ENCODE results near the gene DPYSL4.
A peak's percentile ranks its signal among the peaks of the same experiment; 100 is the strongest.

DPYSL4 gene

DNA sequence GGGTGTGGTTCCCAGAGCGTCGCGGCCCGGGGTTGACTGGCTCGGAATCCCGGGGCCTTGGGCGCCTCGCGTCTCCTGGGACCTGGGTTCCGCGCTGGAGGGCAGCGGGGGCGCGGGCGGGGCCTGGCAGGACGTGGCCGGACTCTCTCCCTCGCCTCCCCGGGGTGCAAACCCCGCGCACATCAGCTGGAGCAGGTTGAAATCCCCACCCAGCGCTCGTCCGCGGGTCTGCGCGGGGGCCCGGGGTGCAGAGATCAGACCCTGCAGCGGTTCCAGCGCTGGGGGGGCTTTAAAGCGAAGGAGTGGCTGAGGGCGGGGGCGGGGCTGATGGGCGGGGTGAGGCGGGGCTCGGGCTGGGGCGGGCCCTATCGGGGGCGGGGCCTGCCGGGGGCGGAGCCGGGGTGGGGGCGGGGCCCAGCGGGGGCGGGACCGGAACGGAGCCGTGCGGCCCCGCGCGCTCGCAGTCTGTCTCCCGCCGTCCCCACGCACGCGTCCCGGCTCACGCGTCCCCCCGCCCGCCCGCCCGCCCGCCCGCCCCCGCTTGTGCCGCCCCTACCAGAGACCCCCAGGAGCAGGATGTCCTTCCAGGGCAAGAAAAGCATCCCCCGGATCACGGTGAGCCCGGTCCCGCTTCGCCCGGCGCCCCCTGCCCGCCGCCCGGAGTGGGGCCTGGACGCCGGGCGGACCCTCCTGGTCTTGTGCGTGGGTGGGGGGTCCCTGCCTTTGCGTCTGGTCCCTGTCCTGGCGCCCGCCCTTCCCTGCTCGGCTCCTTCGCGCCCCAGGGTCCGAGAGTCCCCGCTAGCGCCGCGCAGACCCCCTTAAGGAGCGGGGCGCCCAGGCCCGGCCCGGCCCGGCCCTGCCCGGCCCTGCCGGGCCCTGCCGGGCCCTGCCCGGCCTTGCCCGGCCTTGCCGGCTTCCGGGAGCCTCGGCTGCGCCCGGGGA lies at the start of gene DPYSL4:
Gene DPYSL4, plus strand, starts transcription at position 461 of the 942 bp plus-strand sequence. Its CDS starts 116 bp downstream, at position 577.
- Histone ChIP-seq H3K4me1 (ENCODE audit: control insufficient read depth, insufficient read depth, low read length) (no peaks in the 10 kb centered on the region; the same call in 1 of the 2 replicates), H3K9me3 (ENCODE audit: control insufficient read depth, insufficient read depth, low read length) (no peaks in the 10 kb centered on the region), H3K4me3 (ENCODE audit: low read length) (peak within 1 kb of the TSS; percentile 72; the same call in 1 of the 2 replicates), H3K27me3 (ENCODE audit: control insufficient read depth, insufficient read depth, low read length) (peaks cover 23% of the 10 kb centered on the region; the same call in 1 of the 2 replicates), H3K27ac (ENCODE audit: low read length) (no peak within 1 kb of the TSS), H3K36me3 (ENCODE audit: control insufficient read depth, insufficient read depth, low read length) (no peaks in the 10 kb centered on the region; the same call in 1 of the 2 replicates)
- DNase-seq (ENCODE audit: low read depth, low spot score), result no peak
- no CpG with 5 or more reads among the region's 109 CpGs for WGBS (ENCODE audit: insufficient coverage, insufficient read length)

DNA sequence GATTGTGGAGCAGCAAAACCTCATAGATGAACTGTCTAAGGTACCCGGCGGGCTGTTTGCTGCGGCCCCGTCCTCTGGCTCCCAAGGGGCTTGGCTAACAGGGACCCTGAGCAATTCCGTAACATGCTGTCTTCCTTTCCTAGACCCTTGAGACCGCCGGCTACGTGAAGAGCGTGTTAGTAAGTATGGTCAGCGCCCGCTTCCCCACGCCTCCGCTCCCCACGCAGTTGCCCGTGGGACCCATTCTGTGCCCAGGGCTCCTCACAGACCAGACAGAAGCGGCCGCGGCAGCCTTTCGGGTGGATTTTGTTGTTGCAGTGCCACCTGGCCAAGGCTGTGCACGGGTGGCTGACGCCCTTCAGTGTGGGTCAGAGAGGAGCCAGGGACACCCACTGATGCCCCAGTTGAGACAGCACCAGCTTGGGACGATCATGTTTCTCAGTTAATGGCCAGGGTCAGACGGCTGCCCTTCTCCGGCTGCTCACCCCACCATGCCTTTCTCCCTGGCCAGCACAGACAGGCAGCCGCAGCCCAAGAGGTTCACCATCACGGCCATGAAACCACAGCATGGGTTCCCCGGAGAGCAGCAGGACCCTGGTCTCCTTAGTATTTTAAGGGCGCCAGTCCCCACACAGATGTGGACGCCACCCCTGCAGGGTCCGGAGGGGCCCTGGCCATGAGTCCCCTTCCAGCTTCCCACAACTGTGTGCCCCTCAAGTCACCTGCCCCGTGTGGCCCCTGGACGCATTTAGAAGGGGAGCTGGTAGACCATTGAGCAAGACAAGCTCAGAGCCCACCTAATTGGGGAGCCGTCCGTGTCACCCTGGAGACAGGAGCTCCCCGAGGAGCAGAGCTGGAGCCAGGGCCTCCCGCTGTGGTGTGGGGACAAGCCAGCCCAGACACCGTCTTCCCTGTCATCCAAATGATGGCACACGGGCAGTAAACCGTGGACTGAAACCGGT lies 49.4 kb upstream of the DPYSL4 start:
- H3K9me3 ChIP-seq (ENCODE audit: control insufficient read depth, insufficient read depth, low read length), result no peaks in the 10 kb centered on the region
- no peak overlapping the region for H3K4me3 ChIP-seq (ENCODE audit: low read length)
- no peaks in the 10 kb centered on the region for H3K4me1 ChIP-seq (ENCODE audit: control insufficient read depth, insufficient read depth, low read length)
- no peak overlapping the region for H3K27ac ChIP-seq (ENCODE audit: low read length)
- H3K36me3 ChIP-seq (ENCODE audit: control insufficient read depth, insufficient read depth, low read length), result no peaks in the 10 kb centered on the region; the same call in 1 of the 2 replicates
- DNase-seq (ENCODE audit: low read depth, low spot score), result no peak
- H3K27me3 ChIP-seq (ENCODE audit: control insufficient read depth, insufficient read depth, low read length), result no peaks in the 10 kb centered on the region
- no CpG with 5 or more reads among the region's 40 CpGs for WGBS (ENCODE audit: insufficient coverage, insufficient read length)

DNA sequence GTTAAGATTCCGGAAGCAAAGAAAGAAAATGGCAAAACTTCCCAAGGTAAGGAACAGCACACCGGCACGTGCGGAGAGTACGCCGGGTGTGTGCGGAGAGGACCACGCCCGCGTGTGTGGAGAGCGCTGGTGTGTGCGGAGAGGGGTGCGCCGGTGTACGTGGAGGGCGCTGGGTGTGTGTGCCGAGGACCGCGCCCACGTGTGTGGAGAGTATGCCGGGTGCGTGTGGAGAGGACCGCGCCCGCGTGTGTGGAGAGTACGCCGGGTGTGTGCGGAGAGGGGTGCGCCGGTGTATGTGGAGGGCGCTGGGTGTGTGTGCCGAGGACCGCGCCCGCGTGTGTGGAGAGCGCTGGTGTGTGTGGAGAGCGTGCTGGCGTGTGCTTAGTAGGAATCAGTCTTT lies 48.6 kb upstream of the DPYSL4 start:
- Histone ChIP-seq H3K9me3 (ENCODE audit: control insufficient read depth, insufficient read depth, low read length) (no peaks in the 10 kb centered on the region), H3K4me1 (ENCODE audit: control insufficient read depth, insufficient read depth, low read length) (0 out of 2 replicates have a peak, but pooled peaks cover 4% of the 10 kb centered on the region), H3K27me3 (ENCODE audit: control insufficient read depth, insufficient read depth, low read length) (no peaks in the 10 kb centered on the region), H3K36me3 (ENCODE audit: control insufficient read depth, insufficient read depth, low read length) (no peaks in the 10 kb centered on the region; the same call in 1 of the 2 replicates), H3K4me3 (ENCODE audit: low read length) (no peak overlapping the region), H3K27ac (ENCODE audit: low read length) (no peak overlapping the region)
- no CpG with 5 or more reads among the region's 40 CpGs for WGBS (ENCODE audit: insufficient coverage, insufficient read length)
- DNase-seq (ENCODE audit: low read depth, low spot score), result no peak

DNA sequence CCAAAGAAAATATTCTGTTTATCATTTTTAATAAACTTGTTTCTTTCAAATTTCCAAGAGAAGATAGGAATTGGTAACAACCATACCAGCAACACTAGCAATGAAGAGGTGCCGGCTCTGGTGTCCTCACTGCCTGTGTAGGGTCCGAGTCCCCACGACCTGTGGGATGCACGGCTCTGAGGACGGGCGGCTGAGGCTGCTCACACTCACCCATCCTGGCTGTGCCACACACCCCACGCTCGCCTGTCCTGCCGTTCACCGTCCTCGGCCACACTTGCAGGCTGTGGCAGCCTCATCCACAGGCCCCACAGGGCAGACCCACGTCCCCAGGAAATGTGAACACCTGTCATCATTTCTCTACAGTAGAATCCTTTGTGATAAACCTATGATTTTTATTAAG lies 48.2 kb upstream of the DPYSL4 start:
- H3K4me1 ChIP-seq (ENCODE audit: control insufficient read depth, insufficient read depth, low read length), result 0 out of 2 replicates have a peak, but pooled peaks cover 4% of the 10 kb centered on the region
- no peaks in the 10 kb centered on the region for H3K9me3 ChIP-seq (ENCODE audit: control insufficient read depth, insufficient read depth, low read length)
- no peaks in the 10 kb centered on the region for H3K27me3 ChIP-seq (ENCODE audit: control insufficient read depth, insufficient read depth, low read length)
- H3K27ac ChIP-seq (ENCODE audit: low read length), result no peak overlapping the region
- H3K4me3 ChIP-seq (ENCODE audit: low read length), result no peak overlapping the region
- H3K36me3 ChIP-seq (ENCODE audit: control insufficient read depth, insufficient read depth, low read length), result no peaks in the 10 kb centered on the region; the same call in 1 of the 2 replicates
- DNase-seq (ENCODE audit: low read depth, low spot score), result no peak
- no CpG with 5 or more reads among the region's 12 CpGs for WGBS (ENCODE audit: insufficient coverage, insufficient read length)

DNA sequence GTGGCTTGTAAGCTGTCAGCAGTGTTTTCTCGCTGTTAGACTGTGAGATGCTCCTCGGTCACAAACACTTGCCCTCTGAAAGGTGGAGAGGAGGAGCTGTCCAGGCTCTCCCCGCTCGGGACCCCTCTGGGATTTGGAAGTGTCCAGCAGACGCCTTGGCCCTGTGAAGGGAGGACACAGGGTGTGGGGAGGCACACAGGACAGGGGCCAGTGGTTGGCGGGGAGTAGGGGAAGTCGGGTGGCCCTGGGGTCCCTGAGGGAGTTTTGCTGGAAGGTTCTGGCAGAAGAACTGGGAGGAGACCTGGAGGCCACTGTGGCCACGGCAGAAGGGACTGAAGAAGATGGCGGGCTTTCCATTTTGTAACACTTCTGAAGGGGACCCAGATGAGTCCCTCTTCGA lies 47.2 kb upstream of the DPYSL4 start:
- Histone ChIP-seq H3K36me3 (ENCODE audit: control insufficient read depth, insufficient read depth, low read length) (no peaks in the 10 kb centered on the region), H3K4me1 (ENCODE audit: control insufficient read depth, insufficient read depth, low read length) (peaks cover 4% of the 10 kb centered on the region; the same call in 1 of the 2 replicates), H3K9me3 (ENCODE audit: control insufficient read depth, insufficient read depth, low read length) (no peaks in the 10 kb centered on the region), H3K27me3 (ENCODE audit: control insufficient read depth, insufficient read depth, low read length) (no peaks in the 10 kb centered on the region), H3K4me3 (ENCODE audit: low read length) (no peak overlapping the region), H3K27ac (ENCODE audit: low read length) (no peak overlapping the region)
- no peak for DNase-seq (ENCODE audit: low read depth, low spot score)
- WGBS (ENCODE audit: insufficient coverage, insufficient read length), result no CpG with 5 or more reads among the region's 10 CpGs

DNA sequence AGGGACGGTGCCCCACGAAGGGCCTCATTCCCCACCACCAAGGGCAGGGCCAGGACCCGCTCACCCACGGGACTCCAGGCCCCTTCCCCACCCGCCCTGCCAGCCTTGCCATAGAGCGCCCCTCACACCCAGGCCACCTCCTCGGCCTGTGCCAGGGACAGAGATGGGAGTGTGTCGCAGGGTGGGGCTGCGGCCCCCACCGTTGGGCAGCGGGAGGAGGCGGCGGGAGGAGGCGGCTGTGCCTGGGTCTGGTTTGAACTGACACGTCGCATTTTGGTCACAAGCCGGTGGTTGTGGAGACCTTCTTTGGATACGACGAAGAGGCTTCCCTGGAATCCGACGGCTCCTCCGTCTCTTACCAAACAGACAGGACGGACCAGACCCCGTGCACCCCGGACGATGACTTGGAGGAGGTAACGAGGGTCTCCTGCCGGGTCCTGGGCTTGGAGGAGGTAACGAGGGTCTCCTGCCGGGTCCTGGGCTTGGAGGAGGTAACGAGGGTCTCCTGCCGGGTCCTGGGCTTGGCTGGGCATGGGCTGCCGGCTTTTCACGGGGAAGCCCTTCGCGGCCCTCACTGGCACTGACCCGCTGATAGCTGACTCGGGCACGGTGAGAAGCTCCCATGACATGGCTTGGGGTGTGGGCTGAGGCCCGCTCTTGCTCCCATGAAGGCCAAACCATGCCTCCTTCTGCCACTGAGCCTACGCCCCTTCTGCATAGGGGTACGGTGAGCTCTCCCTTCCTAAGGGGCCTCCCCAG lies 46.4 kb upstream of the DPYSL4 start:
- no peak overlapping the region for H3K4me3 ChIP-seq (ENCODE audit: low read length)
- no CpG with 5 or more reads among the region's 42 CpGs for WGBS (ENCODE audit: insufficient coverage, insufficient read length)
- peaks cover 4% of the 10 kb centered on the region; the same call in 1 of the 2 replicates for H3K4me1 ChIP-seq (ENCODE audit: control insufficient read depth, insufficient read depth, low read length)
- DNase-seq (ENCODE audit: low read depth, low spot score), result no peak
- H3K27me3 ChIP-seq (ENCODE audit: control insufficient read depth, insufficient read depth, low read length), result no peaks in the 10 kb centered on the region
- no peaks in the 10 kb centered on the region for H3K9me3 ChIP-seq (ENCODE audit: control insufficient read depth, insufficient read depth, low read length)
- no peak overlapping the region for H3K27ac ChIP-seq (ENCODE audit: low read length)
- no peaks in the 10 kb centered on the region for H3K36me3 ChIP-seq (ENCODE audit: control insufficient read depth, insufficient read depth, low read length)

DNA sequence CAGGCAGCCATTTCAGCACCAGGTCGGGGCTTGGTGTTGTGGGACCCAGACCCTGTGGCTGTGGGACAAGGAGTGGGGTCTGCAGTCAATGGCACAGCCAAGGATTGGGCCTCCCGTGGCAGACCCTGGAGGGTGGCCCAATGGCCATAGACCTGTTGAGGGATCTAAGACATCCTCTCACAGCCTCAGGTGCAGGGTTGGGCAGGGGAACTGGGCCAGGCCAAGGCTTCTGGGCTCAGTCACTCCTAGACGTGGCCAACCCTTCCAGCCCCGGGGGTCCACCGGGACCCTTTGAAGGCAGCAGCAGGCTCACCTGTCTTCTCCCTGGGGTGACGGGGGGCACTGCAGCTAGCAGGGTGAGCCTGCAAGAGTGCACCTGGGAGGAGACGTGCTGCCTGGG lies 45.7 kb upstream of the DPYSL4 start:
- Histone ChIP-seq H3K9me3 (ENCODE audit: control insufficient read depth, insufficient read depth, low read length) (no peaks in the 10 kb centered on the region), H3K4me3 (ENCODE audit: low read length) (no peak overlapping the region), H3K27ac (ENCODE audit: low read length) (no peak overlapping the region), H3K4me1 (ENCODE audit: control insufficient read depth, insufficient read depth, low read length) (peaks cover 4% of the 10 kb centered on the region; the same call in 1 of the 2 replicates), H3K27me3 (ENCODE audit: control insufficient read depth, insufficient read depth, low read length) (no peaks in the 10 kb centered on the region), H3K36me3 (ENCODE audit: control insufficient read depth, insufficient read depth, low read length) (no peaks in the 10 kb centered on the region)
- DNase-seq (ENCODE audit: low read depth, low spot score), result no peak
- no CpG with 5 or more reads among the region's 7 CpGs for WGBS (ENCODE audit: insufficient coverage, insufficient read length)

DNA sequence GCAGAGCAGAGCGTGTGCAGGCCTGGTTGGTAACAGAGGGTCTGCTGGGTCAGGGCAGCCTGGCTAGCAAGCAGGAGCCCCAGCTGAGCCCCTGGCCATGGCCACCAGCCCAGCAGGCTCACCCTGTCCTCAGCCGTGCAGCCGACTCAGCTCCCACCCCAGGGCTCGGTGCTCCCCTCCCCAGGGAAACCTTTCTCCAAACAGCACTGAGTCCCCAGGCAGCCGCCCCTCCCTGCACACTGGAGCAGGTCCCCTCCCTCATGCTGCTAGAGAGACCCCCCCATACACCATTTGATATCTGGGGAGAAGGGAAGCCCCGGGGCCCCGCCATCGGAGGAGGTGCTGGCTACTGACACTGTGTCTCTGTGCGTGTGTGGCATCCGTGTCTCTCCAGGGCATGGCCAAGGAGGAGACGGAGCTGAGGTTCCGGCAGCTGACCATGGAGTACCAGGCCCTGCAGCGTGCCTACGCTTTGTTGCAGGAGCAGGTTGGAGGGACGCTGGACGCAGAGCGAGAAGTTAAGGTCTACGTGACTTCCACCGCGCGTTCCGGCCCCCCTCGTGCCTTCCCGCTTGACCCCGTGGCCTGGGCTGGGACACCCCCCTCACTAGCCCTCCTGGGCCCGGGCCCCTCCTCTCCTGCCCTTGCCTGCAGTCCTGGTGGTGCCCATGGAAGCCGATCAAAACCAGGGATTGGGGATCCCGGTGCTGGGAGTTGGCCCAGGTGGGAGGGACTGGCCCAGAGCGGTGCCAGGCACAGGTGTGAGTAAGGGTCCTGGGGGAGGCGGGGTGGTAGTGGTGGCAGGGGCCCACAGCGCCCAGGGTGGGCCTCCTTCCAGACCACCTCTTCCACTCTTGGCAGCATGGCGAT lies 45.0 kb upstream of the DPYSL4 start:
- H3K9me3 ChIP-seq (ENCODE audit: control insufficient read depth, insufficient read depth, low read length), result no peaks in the 10 kb centered on the region
- DNase-seq (ENCODE audit: low read depth, low spot score), result no peak
- peaks cover 4% of the 10 kb centered on the region; the same call in 1 of the 2 replicates for H3K4me1 ChIP-seq (ENCODE audit: control insufficient read depth, insufficient read depth, low read length)
- peaks cover 1% of the 10 kb centered on the region; the same call in 1 of the 2 replicates for H3K36me3 ChIP-seq (ENCODE audit: control insufficient read depth, insufficient read depth, low read length)
- no peak overlapping the region for H3K27ac ChIP-seq (ENCODE audit: low read length)
- H3K4me3 ChIP-seq (ENCODE audit: low read length), result no peak overlapping the region
- no CpG with 5 or more reads among the region's 32 CpGs for WGBS (ENCODE audit: insufficient coverage, insufficient read length)
- H3K27me3 ChIP-seq (ENCODE audit: control insufficient read depth, insufficient read depth, low read length), result no peaks in the 10 kb centered on the region

Measured in iPS DF 6.9 (cell line).